DMS114 treated with DMSO at 0.1 percent for 48 hours (cell line): ENCODE measurements around the gene IGSF8.

Experiments
- DNase-seq: peaks from one replicate; lab custom pipeline; 2025; ENCODE audit not compliant: unreplicated experiment; lab: John Stamatoyannopoulos, UW

Gene IGSF8, protein sequence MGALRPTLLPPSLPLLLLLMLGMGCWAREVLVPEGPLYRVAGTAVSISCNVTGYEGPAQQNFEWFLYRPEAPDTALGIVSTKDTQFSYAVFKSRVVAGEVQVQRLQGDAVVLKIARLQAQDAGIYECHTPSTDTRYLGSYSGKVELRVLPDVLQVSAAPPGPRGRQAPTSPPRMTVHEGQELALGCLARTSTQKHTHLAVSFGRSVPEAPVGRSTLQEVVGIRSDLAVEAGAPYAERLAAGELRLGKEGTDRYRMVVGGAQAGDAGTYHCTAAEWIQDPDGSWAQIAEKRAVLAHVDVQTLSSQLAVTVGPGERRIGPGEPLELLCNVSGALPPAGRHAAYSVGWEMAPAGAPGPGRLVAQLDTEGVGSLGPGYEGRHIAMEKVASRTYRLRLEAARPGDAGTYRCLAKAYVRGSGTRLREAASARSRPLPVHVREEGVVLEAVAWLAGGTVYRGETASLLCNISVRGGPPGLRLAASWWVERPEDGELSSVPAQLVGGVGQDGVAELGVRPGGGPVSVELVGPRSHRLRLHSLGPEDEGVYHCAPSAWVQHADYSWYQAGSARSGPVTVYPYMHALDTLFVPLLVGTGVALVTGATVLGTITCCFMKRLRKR

DNA sequence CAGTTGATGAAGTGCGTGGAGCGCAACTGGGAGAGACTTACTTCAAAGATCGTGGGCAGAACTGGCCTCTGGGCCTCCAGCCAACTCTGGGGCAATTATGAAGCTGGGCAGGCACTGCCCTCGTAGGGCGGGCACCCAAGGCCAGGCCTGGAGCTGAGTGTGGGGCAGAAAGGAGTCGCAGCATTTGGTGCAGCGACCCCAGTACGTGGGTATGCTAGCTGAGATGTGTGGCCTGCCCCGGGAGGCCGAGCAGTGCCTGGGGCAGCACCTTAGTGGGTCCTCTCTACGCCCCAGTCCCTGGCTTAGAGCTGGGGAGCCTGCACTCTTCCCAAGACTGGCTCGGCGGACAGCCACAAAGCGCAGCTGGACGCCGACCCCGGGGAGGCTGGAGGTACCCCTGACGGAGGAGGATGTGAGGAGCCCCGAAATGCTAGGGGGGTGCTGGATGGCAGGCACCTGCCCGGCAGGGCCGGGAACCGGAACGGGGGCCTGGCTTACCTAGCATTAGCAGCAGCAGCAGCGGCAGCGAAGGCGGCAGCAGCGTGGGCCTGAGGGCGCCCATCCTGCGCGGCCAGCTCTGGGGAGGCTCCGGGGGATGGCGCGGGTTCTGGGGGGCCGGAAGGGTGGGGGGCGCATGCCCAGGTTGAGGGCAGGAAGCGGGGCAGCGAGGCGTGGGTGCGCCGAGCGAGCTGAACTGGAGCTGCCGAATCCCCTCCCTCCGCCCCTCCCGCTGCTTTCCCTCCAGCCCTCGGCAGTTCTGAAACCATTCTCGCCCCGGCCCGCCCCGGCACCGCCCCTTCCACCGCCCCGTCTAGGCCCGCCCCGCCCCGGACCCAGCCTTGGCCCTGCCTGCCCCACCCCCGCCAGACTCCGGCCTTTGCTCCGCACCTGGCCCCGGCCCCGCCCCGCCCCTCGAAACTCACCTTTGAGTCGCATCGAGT is at the start of gene IGSF8:
TSS of gene IGSF8 (minus strand) at position 709 of the 941 bp plus-strand sequence. CDS start at position 562, 147 bp downstream.
- DNase-seq = peak; percentile 75

DNA sequence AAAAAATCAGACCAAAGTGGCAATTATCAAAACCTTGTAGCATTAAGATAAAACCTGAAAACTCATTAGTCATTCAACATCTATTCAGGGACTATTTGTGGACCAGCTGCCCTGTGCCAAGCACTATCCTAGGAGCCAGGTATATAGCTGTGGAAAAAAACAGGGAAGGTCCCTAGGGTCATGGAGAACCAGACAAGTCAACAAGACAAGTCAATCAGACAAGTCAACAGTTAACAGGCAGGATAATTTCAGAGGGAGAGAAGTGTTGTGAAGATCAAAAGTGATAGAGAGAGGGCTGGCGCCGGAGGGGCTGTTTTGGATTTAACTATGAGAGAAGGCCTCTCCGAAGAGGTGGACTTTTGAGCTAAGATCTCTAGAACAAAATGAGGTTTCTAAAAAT is 49.7 kb upstream of the IGSF8 start:
- no peak for DNase-seq

DNA sequence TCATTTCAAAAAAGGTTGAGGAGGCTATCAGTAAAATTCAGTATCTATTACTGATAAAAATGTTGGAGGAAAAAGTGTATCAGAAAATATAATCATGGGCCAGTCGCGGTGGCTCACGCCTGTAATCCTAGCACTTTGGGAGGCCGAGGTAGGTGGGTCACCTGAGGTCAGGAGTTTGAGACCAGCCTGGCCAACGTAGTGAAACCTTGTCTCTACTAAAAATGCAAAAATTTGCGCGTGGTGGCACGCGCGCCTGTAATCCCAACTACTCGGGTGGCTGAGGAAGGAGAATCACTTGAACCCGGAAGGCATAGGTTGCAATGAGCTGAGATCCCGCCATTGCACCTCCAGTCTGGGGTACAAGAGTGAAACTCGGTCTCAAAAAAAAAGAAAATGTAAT is 47.7 kb upstream of the IGSF8 start:
- DNase-seq = no peak

DNA sequence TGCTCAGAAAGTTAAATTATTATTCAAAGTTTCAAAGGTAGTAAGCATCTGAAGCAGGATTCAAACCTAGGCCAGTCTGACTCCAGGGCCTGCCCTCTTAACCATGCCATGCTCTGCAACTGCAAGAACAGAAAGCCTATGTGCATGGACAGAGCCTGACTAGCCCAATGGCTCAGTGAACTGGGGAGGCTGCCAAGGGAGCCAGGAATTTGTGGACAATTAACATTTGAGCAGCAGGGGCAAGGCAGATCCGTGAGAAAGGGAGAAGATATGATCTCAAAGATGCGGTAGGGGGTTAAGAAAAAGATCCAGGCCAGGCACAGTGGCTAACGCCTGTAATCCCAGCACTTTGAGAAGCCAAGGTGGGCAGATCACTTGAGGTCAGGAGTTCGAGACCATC is 46.5 kb upstream of the IGSF8 start:
- no peak for DNase-seq

DNA sequence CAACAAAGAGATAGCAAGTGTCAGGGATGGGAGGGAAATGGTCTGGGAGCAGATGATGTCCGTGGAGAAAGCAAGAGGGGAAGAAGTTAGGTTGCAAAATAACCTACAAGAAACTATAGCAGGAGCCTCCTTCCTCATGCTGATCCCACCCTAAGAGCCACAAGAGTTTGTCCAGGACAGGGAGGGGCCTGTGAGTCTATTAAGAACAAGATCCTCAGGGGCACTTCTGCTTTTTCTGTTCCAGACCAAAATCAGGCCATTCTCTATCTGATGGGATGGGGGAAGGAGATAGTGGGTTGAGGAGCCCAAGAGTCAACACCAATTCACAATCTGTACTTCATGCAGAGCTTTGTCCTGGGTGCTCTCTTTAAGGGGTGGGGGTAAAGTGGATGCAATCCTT is 45.3 kb upstream of the IGSF8 start:
- no peak for DNase-seq

DNA sequence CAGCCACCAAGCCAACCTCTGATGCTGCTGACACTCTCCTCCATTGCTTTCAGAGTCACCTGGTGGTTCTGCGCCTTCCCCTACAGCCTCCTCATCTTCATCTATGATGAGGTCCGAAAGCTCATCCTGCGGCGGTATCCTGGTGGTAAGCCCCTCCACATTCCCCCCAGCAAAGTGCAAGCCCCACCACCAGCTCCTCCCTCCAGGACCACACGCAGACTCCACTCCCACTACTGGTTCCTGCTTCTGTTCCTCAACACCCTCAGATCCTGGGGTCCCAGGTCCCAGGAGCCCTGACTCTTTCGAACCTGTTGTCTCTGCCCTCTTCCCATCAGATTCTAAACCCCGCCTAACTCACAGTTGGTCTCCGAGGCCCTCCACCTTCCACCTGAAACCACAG is 41.4 kb upstream of the IGSF8 start:
- DNase-seq = no peak

DNA sequence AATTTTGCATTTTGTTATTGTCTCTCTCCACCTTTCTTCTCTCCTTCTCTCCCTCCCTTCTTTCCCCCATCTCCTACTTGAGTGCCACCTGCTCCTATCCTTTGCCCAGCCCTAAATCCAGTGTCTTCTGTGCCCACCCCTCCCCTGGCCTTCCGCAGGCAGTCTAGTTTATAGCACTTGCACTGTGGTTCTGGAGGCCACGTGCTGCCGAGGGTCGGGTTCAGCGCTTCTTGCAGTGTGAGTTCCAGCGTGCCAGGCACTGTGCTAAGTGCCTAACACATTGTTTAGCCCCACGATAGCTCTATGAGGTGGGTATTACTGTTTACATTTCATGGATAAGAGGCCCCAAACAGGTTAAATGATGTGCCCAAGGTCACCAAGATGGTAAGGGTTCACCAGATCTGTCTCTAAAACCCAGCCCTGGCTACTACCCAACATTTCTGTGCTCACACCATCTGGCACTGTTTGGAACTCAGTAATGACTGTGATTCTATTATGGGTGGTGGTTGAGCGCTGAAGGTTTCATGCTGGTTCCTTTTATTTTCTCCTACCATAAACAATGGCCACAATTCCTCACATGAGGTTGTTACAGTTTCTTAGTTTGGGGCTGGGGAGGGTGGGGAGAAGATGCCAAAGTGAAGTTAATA is 38.9 kb upstream of the IGSF8 start:
- no peak for DNase-seq

DNA sequence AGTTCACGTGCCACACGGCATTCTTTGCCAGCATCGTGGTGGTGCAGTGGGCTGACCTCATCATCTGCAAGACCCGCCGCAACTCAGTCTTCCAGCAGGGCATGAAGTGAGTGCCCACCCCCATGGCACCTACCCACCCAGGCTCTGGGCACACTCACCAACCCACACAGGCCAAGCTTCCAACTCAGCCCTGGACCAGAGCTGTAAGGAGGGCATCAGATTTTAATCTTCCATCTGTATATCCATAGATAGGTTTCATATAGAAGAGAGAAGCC is 38.4 kb upstream of the IGSF8 start:
- no peak for DNase-seq

DNA sequence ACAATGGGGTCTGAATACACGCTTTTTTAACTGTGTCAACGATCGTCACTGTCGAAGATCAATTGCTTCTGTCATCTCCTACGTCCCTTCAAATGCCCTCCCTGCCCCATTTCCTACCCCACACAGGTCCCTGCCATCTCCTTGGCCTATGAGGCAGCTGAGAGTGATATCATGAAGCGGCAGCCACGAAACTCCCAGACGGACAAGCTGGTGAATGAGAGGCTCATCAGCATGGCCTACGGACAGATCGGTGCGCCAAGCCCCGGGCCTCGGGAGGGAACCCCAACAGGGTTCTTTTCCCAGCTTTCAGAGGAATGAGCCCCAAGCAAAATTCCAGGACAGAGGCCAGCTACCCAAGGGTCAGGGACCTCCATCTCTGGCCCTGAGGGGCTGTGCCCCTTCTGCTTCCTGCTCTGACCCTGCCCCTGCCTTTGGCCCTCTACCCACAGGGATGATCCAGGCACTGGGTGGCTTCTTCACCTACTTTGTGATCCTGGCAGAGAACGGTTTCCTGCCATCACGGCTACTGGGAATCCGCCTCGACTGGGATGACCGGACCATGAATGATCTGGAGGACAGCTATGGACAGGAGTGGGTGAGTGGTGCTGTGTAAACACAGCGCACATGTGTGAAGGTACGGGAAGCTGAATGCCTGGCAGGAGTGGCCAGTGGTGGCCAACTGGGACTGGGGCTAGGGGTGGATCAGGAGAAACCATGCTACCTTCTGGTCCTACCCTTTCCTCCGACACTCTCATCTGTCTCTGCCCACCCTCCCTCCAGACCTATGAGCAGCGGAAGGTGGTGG is 37.9 kb upstream of the IGSF8 start:
- DNase-seq = no peak

DNA sequence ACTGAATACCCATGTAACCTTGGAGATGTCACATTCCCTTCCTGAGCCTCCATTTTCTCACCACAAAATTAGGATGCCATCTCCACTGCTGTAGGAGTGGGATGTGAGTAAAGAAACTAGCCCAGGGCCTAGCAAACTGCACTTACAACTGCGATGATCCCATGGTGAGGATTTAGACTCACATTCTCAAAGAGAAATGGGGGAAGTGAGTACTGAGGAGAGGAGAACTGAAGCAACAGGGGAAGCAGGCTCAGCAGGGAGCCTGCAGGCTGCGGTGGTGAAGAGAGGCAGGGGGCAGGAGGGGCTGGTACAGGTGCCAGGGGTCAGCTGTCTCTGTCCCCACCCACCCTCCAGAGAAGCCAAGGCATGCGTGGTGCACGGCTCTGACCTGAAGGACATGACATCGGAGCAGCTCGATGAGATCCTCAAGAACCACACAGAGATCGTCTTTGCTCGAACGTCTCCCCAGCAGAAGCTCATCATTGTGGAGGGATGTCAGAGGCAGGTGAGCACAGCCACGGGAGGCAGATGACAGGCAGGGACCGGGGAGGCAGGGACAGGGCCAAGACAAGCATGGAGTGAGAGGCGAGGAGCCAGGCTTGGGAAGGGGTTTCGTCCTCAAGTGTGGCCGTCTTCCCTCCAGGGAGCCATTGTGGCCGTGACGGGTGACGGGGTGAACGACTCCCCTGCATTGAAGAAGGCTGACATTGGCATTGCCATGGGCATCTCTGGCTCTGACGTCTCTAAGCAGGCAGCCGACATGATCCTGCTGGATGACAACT is 36.6 kb upstream of the IGSF8 start:
- DNase-seq = no peak

DNA sequence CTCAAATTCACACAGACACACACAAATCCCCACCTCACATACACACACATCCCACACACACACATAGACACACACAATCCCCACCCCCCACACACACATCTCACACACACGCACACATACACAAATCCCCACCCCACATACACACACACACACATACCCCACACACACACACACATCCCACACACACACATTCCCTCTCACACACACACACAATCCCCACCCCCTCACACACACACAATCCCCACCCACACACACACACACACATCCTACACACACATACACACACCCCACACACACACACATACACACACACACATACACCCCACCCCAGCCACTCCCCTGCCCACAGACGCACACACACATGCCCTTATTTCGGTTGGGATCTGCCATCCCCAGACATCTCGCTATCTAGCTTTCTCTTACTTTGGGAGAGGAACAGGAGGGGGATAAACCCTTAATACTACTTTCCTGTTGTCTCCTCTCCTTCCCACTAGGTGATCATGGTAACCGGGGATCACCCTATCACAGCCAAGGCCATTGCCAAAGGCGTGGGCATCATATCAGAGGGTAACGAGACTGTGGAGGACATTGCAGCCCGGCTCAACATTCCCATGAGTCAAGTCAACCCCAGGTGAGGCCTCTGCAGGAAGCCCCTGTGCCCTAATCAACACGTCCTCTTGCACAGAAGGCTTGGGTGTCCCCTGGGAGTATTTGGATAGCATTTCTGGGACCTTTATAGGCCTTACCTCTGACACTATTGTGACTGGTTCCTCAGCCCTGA is 35.8 kb upstream of the IGSF8 start:
- no peak for DNase-seq

DNA sequence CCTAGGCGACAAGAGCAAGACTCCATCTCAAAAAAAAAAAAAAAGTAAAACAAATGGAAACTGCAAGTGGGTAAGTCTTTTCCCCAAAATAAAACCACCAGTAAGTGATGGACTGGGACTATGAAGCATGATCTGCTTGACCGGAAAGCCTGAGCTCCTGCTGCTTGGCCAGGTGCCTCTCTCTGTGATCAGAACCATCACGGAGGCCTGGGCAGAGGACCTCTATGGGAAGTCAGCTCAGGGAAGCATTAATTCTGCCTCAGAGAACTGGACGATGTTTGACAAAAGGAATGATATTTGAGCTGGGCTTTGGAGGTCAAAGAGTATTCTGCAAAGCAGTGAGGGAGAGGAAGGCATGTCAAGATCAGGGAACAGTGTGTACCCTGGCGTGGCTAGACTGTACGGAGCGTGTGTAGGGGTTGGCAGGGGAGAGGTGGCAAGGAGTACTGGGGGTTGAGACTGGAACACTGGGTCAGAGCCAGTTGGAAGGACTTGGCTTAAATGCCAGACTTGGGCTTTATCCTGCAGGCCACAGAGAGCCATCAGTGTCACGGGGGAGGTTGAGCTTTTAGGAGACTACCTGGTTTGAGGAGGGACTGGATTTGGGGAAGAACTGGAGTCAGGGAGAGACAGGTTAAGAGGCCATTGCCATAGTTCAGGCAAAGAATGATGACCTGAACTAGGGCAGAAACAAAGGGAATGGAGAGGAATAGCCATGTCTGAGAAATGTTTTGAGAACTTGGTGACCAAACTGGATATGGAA is 33.6 kb upstream of the IGSF8 start:
- no peak for DNase-seq

DNA sequence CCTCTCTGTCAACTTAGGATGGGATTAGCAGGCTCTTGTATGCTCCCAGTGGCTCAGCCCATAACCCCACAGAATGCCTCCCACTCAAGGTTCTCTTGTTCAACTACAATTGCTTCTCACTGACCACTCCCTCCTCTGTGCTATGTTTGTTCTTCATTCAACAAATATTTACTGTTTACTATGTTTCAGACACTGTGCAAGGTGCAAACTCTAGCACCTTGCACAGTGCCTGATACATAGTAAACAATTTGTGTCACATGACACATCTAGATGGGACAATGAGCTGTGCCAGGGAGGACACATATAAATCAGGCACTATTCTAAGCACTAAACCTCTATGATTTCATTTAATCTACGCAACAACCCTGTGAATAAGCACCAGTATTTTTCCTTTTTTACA is 32.5 kb upstream of the IGSF8 start:
- no peak for DNase-seq

DNA sequence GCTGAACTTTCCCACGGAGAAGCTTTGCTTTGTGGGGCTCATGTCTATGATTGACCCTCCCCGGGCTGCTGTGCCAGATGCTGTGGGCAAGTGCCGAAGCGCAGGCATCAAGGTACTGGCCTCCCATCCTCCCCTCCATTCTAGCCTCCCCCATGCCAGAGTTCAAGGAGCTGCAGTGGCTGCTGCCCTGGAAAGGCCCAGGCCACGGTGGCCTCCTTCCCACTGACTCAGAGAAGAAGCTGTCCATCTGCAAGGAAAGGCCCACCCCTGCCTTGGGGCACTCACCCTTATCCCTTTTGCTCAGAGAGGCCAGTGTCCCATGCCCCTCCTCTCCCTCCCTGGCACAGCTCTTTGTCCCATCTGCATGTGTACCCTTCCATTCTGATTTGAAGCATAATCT is 32.1 kb upstream of the IGSF8 start:
- no peak for DNase-seq

DNA sequence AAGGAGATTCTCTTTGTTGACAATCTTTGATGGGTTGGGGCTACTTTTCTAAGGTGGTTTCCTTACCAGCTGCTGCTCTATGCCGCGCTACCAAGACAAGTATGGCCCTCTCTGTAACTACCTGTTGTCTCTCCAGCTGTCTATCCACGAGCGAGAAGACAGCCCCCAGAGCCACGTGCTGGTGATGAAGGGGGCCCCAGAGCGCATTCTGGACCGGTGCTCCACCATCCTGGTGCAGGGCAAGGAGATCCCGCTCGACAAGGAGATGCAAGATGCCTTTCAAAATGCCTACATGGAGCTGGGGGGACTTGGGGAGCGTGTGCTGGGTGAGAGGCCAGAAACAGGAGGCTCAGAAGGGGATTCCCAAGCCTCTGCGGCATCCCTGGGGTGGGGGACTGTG is 31.5 kb upstream of the IGSF8 start:
- DNase-seq = no peak

DNA sequence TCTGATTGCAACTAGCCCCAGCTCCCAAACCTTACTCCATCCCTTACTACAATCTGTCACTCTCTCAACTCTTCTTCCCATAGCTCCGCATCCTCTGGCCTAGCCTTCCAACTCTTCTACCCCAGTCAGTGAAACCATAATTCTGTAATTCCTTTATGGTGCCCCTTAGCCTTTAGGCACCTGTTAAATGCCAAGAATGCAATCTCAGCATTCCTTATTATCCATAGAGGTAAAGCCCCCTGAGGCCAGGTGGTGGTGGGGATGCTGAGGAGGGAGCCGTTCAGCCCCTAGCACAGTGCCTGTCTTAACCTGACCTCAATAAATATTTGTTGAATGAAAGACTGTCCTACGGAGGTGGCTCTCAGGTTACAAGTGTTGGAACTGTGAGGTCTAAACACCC is 31.1 kb upstream of the IGSF8 start:
- DNase-seq = no peak

DNA sequence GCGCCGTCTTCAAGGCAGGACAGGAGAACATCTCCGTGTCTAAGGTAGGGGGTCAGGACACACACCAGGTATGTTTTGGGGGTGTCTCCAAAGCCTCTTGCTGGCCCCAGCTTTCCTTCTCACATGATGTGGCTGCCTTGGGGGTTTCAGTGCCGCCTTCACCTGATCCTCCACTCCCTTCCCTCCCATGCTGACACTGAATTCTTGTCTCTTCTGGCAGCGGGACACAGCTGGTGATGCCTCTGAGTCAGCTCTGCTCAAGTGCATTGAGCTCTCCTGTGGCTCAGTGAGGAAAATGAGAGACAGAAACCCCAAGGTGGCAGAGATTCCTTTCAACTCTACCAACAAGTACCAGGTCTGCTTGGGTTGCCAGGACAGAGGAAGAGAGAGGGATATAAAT is 30.6 kb upstream of the IGSF8 start:
- DNase-seq = no peak

DNA sequence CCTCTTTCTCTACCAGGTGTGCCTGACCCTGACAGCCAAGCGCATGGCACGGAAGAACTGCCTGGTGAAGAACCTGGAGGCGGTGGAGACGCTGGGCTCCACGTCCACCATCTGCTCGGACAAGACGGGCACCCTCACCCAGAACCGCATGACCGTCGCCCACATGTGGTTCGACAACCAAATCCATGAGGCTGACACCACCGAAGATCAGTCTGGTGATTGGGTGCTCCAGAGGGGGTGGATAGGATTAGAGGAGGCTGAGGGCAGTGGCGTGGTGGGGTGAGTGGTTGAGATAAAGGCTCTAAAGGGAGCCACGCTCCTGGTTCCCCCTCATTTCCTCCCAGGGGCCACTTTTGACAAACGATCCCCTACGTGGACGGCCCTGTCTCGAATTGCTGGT is 30.2 kb upstream of the IGSF8 start:
- no peak for DNase-seq
